GM21515 (cell line): ENCODE results near the gene MTO1.
A peak's percentile ranks its signal among the peaks of the same experiment; 100 is the strongest.
"Not testable (repeated sequence)": the region's sequence is repeated elsewhere in the genome, so short reads cannot be mapped to it uniquely, and the experiment has no call there.

Experiments
- ATAC-seq: cut with Tn5 transposase; IDR thresholded peaks from one replicate; pipeline ENCODE4 v1.9.1; 2021; ENCODE audit not compliant: unreplicated experiment

Gene MTO1

GRCh38 chr6:73503027-73503772 is 41.7 kb downstream of the MTO1 start:
- no peak for ATAC-seq

GRCh38 chr6:73504160-73504559 is 42.6 kb downstream of the MTO1 start:
- no peak for ATAC-seq

GRCh38 chr6:73505142-73505541 is 43.6 kb downstream of the MTO1 start:
- ATAC-seq: no peak

GRCh38 chr6:73505705-73506104 is 44.2 kb downstream of the MTO1 start:
- ATAC-seq: not testable (repeated sequence)

- ATAC-seq: no peak
These were observed 44.7 kb downstream of the MTO1 start for GRCh38 chr6:73506246-73506645.

GRCh38 chr6:73508776-73509175 is 47.2 kb downstream of the MTO1 start:
- ATAC-seq: no peak

- no peak for ATAC-seq
These were observed 48.3 kb downstream of the MTO1 start for GRCh38 chr6:73509851-73510250.

GRCh38 chr6:73511796-73512195 is 50.3 kb downstream of the MTO1 start:
- ATAC-seq: no peak

- ATAC-seq: no peak
These were observed 51.9 kb downstream of the MTO1 start for GRCh38 chr6:73513496-73513854.

- ATAC-seq: no peak
These were observed 53.2 kb downstream of the MTO1 start for GRCh38 chr6:73514746-73515110.

GRCh38 chr6:73515204-73515655 is 53.7 kb downstream of the MTO1 start:
- peak; percentile 47 for ATAC-seq

- ATAC-seq: no peak
These were observed 55.3 kb downstream of the MTO1 start for GRCh38 chr6:73516514-73517489.

- not testable (repeated sequence) for ATAC-seq
These were observed 56.8 kb downstream of the MTO1 start for GRCh38 chr6:73518100-73518981.

- ATAC-seq: not testable (repeated sequence)
These were observed 57.7 kb downstream of the MTO1 start for GRCh38 chr6:73518982-73519881.

- ATAC-seq: no peak
These were observed 58.6 kb downstream of the MTO1 start for GRCh38 chr6:73519926-73520687.

- ATAC-seq: peak; percentile 60
These were observed 59.3 kb downstream of the MTO1 start, which contains the start of gene EEF1A1 for GRCh38 chr6:73520688-73521350. EEF1A1 (minus strand) TSS chr6:73521032; CDS start chr6:73520026, 1,006 bp downstream.

GRCh38 chr6:73521351-73521985 is 59.9 kb downstream of the MTO1 start:
- ATAC-seq: peak; percentile 36
